Amygdala (tissue), 56 donors: ENCODE measurements around the gene POLD3.
"Not testable (repeated sequence)": the region's sequence is repeated elsewhere in the genome, so short reads cannot be mapped to it uniquely, and the experiment has no call there.

Source experiments
- DNase-seq, 56 donors: peaks; one replicate each; lab custom pipeline; 2025; lab: John Stamatoyannopoulos, UW

Gene POLD3

DNA sequence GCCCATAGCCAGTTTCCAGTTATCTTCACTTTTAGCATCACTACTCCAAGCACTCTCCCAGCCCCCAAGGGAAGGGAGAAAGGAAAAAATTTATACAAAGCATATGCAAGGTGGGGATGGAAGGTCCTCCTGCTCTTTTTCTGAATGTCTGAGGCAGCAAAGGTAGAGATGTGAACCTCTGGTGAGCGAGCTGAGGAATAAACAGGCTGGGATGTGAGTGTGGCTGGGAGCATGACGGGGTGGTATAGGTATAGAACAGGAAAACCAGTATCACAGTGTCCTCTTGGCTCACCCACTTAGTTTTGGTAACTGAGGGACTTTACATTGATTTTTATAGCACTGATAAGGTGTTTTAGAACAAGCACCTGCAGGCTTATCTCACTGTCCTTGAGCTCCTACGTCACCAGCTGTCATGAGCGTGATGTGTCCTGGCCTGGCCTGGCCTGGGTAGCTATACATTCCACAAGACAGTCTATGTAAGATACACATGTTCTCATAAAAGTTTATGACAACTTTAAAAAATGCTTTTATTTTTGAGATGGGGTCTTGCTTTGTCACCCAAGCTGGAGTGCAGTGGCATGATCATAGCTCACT, 10.3 kb upstream of the POLD3 start:
- no peak for DNase-seq

DNA sequence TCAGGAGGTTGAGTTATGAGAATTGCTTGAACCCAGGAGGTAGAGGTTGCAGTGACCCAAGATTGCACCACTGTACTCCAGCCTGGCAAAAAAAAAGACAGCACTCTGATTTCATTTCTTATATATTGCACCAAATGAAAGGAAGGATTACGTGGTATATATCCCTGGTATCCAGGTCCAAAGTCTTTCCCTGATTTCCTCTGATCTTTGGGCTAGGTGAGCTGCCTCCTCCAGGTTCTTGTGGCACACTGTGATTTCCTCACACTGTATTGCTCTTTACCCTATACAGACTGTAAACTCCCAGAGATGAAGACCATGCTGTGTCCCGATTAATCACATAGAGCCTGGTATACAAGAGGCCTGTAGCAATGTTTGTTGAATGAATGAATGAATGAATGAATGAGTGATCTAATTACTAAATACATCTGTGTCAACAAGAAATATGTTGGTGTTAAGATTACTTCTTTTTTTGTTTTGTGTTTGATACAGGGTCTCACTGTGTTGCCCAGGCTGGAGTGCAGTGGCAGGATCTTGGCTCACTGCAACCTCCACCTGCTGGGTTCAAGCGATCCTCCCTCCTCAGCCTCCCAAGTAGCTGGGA, 9.3 kb upstream of the POLD3 start:
- no peak for DNase-seq

GRCh38 chr11:74590492-74590891, 1.9 kb upstream of the POLD3 start:
- not testable (repeated sequence) for DNase-seq

- no peak for DNase-seq
Measured at GRCh38 chr11:74592063-74592440, 330 bp upstream of the POLD3 start.

GRCh38 chr11:74593463-74593862, 1.1 kb downstream of the POLD3 start:
- DNase-seq: no peak

DNA sequence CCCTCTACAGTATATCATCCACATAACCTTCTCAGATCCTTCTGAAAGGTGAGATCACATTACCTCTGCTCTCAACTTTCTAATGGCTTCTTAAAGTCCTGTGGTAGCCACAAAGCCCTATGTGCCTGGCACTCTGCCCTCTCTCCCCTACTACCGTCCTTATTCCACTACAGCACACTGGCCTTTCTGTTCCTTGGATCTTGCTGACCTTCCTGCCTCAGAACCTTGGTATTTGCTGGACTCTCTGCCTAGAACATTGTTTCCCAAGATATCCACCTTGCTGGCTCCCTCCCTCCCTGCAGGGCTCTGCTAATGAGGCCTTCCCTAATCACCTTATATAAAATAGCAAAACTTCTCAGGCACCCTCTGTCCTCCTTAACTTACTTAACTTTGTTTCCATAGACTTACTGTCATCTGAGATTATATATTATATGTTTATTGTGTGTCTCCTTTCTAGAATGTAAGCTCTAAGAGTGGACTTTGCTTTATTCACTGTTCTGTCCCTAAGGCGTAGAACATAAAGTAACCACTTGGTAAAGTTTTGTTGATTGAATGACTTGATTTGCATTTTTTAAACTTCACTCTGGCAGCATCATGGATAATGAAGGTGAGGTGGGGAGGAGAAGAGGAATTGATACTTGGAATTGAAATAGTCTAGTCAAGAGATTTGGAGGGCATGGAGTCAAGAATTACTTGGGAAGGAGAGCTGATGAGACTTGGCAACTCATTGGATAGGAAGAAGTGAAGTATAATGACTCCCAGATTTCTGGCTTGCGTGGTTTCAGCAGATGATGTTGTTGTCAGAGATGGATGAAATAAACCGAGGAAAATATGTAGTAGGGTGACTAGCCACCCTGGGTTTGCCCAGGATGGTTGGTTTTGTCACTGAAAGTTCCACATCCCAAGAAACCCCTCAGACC, 10.5 kb downstream of the POLD3 start:
- no peak for DNase-seq

DNA sequence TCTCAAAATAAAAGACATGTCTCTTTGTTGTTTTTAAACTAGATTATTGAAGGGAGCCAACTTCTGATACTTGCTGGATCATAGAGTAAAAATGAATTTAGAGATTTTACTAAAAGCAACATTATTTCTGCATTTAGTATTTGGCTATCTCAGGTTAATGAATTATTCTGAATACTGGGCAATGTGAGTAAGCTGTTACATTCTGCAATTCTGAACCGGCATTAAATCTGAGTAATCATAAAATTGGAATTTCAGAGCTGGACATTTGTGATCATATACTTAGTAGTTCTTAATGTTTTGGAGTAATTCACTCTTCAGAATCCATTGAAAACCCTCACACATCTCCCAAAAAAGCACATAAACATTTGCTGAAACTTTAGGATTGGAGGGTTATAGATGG, 11.5 kb downstream of the POLD3 start:
- no peak for DNase-seq

DNA sequence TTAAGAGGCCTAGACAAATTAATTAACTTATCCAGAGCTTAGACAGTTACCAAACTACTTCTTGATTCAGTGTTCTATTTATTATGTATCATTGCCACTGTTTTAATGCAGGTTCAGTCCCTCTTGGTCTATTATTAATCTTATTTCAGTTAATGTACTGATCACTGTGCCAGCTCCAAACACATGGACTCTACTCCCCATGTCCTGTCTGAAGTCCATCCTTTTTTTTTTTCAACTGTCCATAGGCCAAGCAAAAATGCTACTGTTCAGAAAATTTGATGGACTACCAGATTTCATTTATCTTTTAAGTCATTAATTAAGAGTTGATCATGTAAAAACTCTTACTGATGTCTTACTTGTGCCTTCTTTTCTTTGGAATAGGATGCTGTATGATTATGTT, 11.9 kb downstream of the POLD3 start:
- no peak for DNase-seq

GRCh38 chr11:74605403-74605802, 13.0 kb downstream of the POLD3 start:
- DNase-seq: no peak

- DNase-seq: no peak
Measured at GRCh38 chr11:74608431-74608830, 16.0 kb downstream of the POLD3 start.

GRCh38 chr11:74611369-74611861, 19.0 kb downstream of the POLD3 start:
- no peak for DNase-seq

DNA sequence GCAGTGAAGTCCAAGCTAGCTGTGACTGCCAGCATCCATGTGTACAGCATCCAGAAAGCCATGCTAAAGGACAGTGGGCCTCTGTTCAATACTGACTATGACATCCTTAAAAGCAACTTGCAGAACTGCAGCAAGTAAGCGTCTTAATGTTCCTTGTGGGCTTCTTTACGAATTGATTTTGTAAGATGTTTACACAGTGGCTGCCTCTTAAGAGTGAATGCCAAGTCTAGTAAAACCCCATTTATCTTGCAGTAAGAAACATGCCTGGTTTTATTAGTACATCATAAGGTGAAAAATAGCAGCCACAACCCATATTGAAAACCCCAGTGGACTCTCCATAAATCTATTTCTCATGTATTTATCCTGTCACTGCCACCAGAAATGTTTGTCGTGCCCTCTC, 20.5 kb downstream of the POLD3 start:
- DNase-seq: no peak

DNA sequence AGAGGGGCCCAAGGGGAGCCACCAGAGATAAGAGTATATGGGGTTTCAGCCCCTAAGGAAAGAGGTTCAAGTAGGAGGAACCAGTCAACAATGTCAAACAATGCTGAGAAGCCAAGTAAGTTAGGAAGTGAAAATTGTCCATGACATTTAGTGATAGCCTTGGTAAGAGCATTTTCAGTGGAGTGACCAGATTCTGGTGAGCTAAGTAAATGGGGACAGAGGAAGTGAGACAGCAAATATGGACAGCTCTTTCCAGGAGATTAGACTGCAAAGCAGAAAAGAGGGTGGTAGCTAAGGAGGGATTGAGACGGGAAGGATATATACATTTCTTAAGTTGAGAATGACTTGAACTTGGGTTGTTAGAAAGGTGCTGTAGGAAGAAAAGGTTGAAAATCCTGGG, 22.9 kb downstream of the POLD3 start:
- no peak for DNase-seq

DNA sequence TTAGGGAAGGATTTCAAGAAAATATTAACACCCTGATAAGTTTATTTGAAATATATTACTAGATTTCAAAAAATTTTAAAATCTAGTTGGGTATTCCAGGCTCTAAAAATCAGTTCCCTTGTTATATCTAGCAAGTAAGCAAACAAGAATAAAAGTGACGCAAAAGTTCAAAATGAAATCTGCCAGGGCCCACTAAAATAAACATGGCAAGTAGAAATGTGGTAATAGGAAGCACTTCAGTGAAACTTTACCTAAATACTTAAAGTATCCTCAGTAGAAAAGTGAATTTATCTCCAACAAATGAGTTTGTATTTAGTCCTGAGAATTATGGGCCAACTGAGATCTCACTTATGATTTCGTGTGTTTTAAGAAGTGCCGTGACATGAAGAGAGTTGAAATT, 23.6 kb downstream of the POLD3 start:
- no peak for DNase-seq

- DNase-seq: no peak
Measured at GRCh38 chr11:74620531-74620930, 28.1 kb downstream of the POLD3 start.

DNA sequence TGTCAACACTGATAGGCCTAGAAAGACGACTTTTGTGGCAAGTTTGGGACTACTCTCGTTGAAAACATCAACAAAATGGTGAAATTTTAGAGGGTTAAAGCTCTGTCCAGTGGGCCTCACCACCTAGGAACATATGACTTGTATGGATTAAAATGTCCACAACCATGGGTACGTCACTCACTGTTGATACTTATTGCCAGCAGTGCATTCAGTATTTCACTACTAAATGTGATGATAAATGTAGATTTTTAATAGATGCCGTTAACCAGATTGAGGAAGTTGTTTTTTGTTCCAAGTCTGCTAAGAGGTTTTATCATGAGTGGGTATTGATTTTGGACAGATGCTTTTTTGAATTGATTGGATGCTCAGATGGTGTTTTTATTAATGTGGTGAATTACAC, 33.7 kb downstream of the POLD3 start:
- no peak for DNase-seq

- DNase-seq: no peak
Measured at GRCh38 chr11:74626604-74627003, 34.2 kb downstream of the POLD3 start.

GRCh38 chr11:74627381-74627780, 35.0 kb downstream of the POLD3 start:
- no peak for DNase-seq

GRCh38 chr11:74630043-74630442, 37.7 kb downstream of the POLD3 start:
- DNase-seq: no peak

DNA sequence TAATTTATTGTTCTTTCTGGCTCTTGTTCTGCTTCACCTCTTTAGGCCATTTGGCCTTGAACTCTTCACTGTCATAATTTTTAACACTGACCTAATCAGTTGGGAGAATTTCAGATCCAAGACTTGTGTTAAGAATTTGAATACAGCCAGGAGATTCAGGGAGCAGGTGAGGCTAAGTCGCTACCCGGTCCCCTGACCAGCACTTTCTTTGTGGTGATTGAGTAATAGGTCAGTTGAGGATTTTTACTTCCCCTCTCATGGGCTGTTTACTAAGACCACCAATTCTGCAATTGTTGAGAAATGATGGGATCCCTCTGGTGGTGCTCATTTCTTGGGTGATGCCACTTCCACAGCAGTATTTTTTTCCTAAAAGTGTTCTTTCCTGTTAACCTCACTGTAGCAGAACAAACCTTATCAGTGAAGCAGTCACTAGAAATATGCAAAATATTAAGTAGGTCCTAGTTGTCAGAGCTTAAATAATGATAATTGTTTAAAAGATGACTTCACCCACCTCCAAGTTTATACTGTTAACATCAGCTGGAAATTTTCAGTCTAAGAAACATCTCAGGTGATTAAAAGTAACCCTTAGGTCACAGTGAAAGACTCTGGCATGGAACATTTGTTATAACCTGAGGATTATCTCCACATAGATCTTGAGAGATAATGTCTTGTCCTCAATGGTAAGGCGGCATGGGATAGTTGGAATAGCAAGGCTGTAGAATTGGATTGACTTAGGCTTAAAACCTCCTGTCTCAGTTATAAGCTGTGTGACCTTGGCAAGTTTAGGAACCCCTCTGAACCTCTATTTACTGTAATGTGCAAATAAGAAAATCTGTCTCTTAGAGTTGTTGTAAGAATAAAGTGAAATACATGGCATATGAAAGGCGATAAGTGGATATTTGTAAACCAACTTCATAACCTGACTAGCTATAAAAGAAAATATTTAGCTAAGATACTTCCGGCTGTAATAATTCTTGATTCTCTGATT, 41.3 kb downstream of the POLD3 start:
- no peak for DNase-seq
